Parathyroid adenoma (tissue), 2 donors: Measurements from ENCODE around the gene NKX6-1.

ENCODE experiments used
- H2AFZ ChIP-seq: fragments of 300-600 bp; sonication (generic); one replicate; pipeline ENCODE4 v1.7.0; 2017; ENCODE audit warnings: antibody characterized with exemption, mild to moderate bottlenecking
- H3K27ac ChIP-seq: fragments of 300-600 bp; sonication (generic); one replicate; pipeline ENCODE4 v1.7.0; 2017
- H3K27me3 ChIP-seq: fragments of 300-600 bp; sonication (generic); one replicate; pipeline ENCODE4 v1.7.0; 2017; ENCODE audit warnings: low read length; ENCODE audit not compliant: control insufficient read depth, insufficient read depth
- H3K36me3 ChIP-seq: fragments of 300-600 bp; sonication (generic); one replicate; pipeline ENCODE4 v1.7.0; 2017; ENCODE audit warnings: low read length; ENCODE audit not compliant: control insufficient read depth, insufficient read depth
- H3K4me1 ChIP-seq: fragments of 300-600 bp; sonication (generic); one replicate; pipeline ENCODE4 v1.7.0; 2017; ENCODE audit warnings: control low read depth
- H3K4me2 ChIP-seq: fragments of 300-600 bp; sonication (generic); one replicate; pipeline ENCODE4 v1.7.0; 2017; ENCODE audit warnings: low read length
- H3K4me3 ChIP-seq: fragments of 300-600 bp; sonication (generic); one replicate; pipeline ENCODE4 v1.7.0; 2017; ENCODE audit warnings: low read depth, low read length
- H3K79me2 ChIP-seq: fragments of 300-600 bp; sonication (generic); one replicate; pipeline ENCODE4 v1.7.0; 2017; ENCODE audit warnings: control low read depth
- H3K9ac ChIP-seq: fragments of 300-600 bp; sonication (generic); one replicate; pipeline ENCODE4 v1.7.0; 2017; ENCODE audit warnings: mild to moderate bottlenecking
- H3K9me3 ChIP-seq: fragments of 300-600 bp; sonication (generic); one replicate; pipeline ENCODE4 v1.7.0; 2017; ENCODE audit warnings: low read length; ENCODE audit not compliant: control insufficient read depth
- CTCF ChIP-seq: fragments of 300-600 bp; sonication (generic); IDR thresholded peaks from one replicate; pipeline ENCODE4 v1.7.0; 2017; ENCODE audit warnings: antibody characterized with exemption, mild to moderate bottlenecking
- donor health status: primary hyperparathyroidism.

NKX6-1 gene

GRCh38 chr4:84530871-84531270 is 31.8 kb upstream of the NKX6-1 start:
- Histone ChIP-seq H3K4me3 (no peak overlapping the region), H3K9me3 (no peaks in the 10 kb centered on the region), H3K9ac (no peak overlapping the region), H3K27me3 (no peaks in the 10 kb centered on the region), H3K4me1 (no peaks in the 10 kb centered on the region), H3K27ac (no peak overlapping the region), H3K36me3 (no peaks in the 10 kb centered on the region), H3K79me2 (no peaks in the 10 kb centered on the region), H2AFZ (no peak overlapping the region), H3K4me2 (no peak overlapping the region)
- no peak for TF ChIP-seq CTCF

- no peaks in the 10 kb centered on the region for H3K27me3 ChIP-seq
- no peaks in the 10 kb centered on the region for H3K4me1 ChIP-seq
- H3K9ac ChIP-seq = no peak overlapping the region
- no peak overlapping the region for H3K4me2 ChIP-seq
- TF ChIP-seq CTCF = no peak
- no peaks in the 10 kb centered on the region for H3K36me3 ChIP-seq
- H3K4me3 ChIP-seq = no peak overlapping the region
- H3K27ac ChIP-seq = no peak overlapping the region
- H3K9me3 ChIP-seq = no peaks in the 10 kb centered on the region
- no peak overlapping the region for H2AFZ ChIP-seq
- H3K79me2 ChIP-seq = no peaks in the 10 kb centered on the region
Measured at GRCh38 chr4:84530454-84530853, 31.4 kb upstream of the NKX6-1 start.

GRCh38 chr4:84529169-84529751 is 30.2 kb upstream of the NKX6-1 start:
- Histone ChIP-seq H3K79me2 (no peaks in the 10 kb centered on the region), H3K4me3 (no peak overlapping the region), H3K4me1 (no peaks in the 10 kb centered on the region), H3K9ac (no peak overlapping the region), H3K4me2 (no peak overlapping the region), H3K27ac (no peak overlapping the region), H2AFZ (no peak overlapping the region), H3K27me3 (no peaks in the 10 kb centered on the region), H3K36me3 (no peaks in the 10 kb centered on the region), H3K9me3 (no peaks in the 10 kb centered on the region)
- TF ChIP-seq CTCF = peak; percentile 39

GRCh38 chr4:84527391-84527790 is 28.3 kb upstream of the NKX6-1 start:
- TF ChIP-seq CTCF = no peak
- no peak overlapping the region for H3K4me3 ChIP-seq
- H3K36me3 ChIP-seq = no peaks in the 10 kb centered on the region
- no peak overlapping the region for H2AFZ ChIP-seq
- no peak overlapping the region for H3K9ac ChIP-seq
- no peaks in the 10 kb centered on the region for H3K27me3 ChIP-seq
- no peaks in the 10 kb centered on the region for H3K4me1 ChIP-seq
- H3K9me3 ChIP-seq = no peaks in the 10 kb centered on the region
- H3K27ac ChIP-seq = no peak overlapping the region
- no peak overlapping the region for H3K4me2 ChIP-seq
- no peaks in the 10 kb centered on the region for H3K79me2 ChIP-seq

- Histone ChIP-seq H3K27me3 (no peaks in the 10 kb centered on the region), H3K4me2 (no peak overlapping the region), H2AFZ (no peak overlapping the region), H3K36me3 (no peaks in the 10 kb centered on the region), H3K79me2 (no peaks in the 10 kb centered on the region), H3K4me1 (no peaks in the 10 kb centered on the region), H3K27ac (no peak overlapping the region), H3K9ac (no peak overlapping the region), H3K9me3 (no peaks in the 10 kb centered on the region), H3K4me3 (no peak overlapping the region)
- no peak for TF ChIP-seq CTCF
Measured at GRCh38 chr4:84515075-84515474, 16.0 kb upstream of the NKX6-1 start.
